ENCODE results near the gene ZMIZ1.

GRCh38 chr10:79097021-79097872 is 28.5 kb downstream of the ZMIZ1 start:
- TF ChIP-seq EP300 (conservative IDR thresholded peaks at IDR 0.05; ENCODE audit: poor library complexity, severe bottlenecking) (no peak), CTCF (IDR thresholded peaks at IDR 0.05; ENCODE audit: poor library complexity, severe bottlenecking) (no peak), EZH2 (IDR thresholded peaks at IDR 0.05; ENCODE audit: borderline replicate concordance, insufficient read depth, low read length, poor library complexity, severe bottlenecking) (no peak), REST (IDR thresholded peaks at IDR 0.05; ENCODE audit: borderline replicate concordance) (no peak), POLR2AphosphoS5 (IDR thresholded peaks at IDR 0.05) (no peak), TAF1 (IDR thresholded peaks at IDR 0.05; ENCODE audit: low read depth) (no peak), SMC3 (conservative IDR thresholded peaks at IDR 0.05; ENCODE audit: poor library complexity) (no peak), RAD21 (conservative IDR thresholded peaks at IDR 0.05) (no peak), MXI1 (conservative IDR thresholded peaks at IDR 0.05; ENCODE audit: poor library complexity, severe bottlenecking) (no peak)
